Stimulated activated CD4-positive, alpha-beta T cell treated with anti-CD3 and anti-CD28 coated beads, Interleukin-1b, Interleukin-23, amount 100 ng/mL, for 48 hours (primary cell): ENCODE measurements around the gene MX2.
A peak's percentile ranks its signal among the peaks of the same experiment; 100 is the strongest.
"Not testable (repeated sequence)": the region's sequence is repeated elsewhere in the genome, so short reads cannot be mapped to it uniquely, and the experiment has no call there.

Source experiments
- DNase-seq: peaks from one replicate; pipeline ENCODE4 v3.0.0-alpha.2; 2020

MX2 gene

GRCh38 chr21:41361786-41362604, at the start of gene MX2:
Gene MX2, plus strand, starts transcription at chr21:41362027. Its CDS starts 14,880 bp downstream, at chr21:41376907.
- peak; percentile 76 for DNase-seq

DNA sequence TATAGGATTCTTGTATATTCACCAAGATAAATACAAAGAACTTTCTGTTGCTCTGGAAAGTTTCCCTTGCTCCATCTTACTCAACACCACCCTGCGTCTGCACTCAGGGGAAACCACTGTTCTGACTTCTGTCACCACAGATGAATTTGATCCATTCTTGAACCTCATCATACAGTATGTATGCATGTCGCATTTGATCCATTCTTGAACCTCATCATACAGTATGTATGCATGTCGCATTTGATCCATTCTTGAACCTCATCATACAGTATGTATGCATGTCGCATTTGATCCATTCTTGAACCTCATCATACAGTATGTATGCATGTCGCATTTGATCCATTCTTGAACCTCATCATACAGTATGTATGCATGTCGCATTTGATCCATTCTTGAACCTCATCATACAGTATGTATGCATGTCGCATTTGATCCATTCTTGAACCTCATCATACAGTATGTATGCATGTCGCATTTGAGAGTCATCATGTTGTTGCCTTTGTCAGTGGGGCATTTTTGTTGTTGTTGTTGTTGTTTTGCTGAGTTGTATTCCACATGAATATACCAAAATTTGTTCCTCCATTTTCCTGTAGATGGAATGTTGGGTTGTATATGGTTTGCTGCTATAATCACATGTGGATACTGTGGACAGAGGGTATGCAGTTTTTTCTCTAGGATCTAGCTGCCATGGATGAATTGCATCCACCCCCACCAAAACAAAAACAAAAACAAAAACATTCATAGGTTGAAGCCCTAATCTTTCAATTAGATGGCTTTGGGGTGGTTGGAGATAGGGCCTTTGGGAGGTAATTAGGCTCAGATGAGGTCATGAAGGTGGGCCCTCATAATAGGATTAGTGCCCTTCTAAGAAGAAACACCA, 48.3 kb upstream of the MX2 start:
- not testable (repeated sequence) for DNase-seq

GRCh38 chr21:41315726-41316125, 46.1 kb upstream of the MX2 start:
- no peak for DNase-seq

DNA sequence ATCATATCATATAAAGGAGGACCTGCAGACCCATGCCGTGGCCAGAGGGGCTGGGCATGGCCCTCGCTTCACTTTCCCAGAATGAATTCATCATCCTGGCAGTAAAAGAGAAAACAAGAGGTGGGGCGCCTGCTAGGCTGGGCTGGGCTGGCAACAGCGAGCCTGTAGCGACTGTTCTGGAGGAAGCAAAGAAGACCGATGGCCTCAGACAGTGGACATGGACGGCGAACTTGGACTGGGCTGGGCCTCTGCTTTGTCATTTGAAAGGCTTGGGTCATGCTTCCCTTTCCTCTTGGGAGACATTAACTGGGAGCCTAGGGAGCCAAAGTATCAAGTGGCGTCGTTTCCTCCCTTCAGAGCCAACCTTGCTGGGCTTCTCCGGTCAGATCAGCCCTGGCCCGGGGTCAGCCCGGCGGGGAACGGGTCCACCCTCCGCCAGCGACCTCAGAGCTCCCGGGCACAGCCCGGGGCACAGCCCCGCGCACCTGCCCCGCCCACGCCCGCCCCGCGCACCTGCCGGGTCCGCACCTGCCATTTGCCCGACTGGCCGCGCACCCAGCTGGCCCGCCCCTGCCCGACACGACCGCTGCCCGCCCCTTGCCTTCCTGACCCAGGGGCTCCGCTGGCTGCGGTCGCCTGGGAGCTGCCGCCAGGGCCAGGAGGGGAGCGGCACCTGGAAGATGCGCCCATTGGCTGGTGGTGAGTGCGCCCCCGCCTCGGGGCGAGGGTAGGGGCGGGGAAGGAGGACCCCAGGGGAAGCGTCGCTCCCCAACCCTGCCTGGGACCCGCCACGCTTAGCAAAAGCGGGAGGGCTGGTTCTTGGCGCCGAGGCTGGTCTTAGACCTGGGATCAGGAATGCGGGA, 45.4 kb upstream of the MX2 start, which contains the start of gene FAM3B:
TSS of gene FAM3B (plus strand) at position 602 of the 863 bp plus-strand sequence. CDS start at position 681, 79 bp downstream.
- DNase-seq: no peak

GRCh38 chr21:41317063-41317392, 44.8 kb upstream of the MX2 start:
- no peak for DNase-seq

GRCh38 chr21:41317458-41317857, 44.4 kb upstream of the MX2 start:
- no peak for DNase-seq

DNA sequence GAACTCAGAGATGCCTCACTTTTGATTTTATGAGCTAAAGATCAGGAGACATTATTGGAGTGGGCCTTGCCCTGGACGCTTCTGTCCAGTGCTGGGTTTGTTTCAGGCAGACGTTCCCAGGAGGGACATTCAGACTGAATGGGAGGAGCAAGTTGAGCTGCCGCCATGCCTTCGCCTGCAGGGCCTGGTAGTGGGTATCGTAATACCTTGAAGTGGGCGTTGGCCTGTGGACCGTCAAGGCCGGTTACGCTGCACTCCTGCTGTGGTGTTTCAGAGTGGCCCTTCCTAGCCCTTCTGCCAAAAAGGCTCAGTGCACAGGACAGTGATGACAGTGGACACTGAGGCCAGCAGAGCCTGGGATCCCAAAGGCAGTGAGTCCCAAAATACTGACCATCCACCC, 43.6 kb upstream of the MX2 start:
- DNase-seq: no peak

- no peak for DNase-seq
These were observed 42.6 kb upstream of the MX2 start for GRCh38 chr21:41319273-41319672.

DNA sequence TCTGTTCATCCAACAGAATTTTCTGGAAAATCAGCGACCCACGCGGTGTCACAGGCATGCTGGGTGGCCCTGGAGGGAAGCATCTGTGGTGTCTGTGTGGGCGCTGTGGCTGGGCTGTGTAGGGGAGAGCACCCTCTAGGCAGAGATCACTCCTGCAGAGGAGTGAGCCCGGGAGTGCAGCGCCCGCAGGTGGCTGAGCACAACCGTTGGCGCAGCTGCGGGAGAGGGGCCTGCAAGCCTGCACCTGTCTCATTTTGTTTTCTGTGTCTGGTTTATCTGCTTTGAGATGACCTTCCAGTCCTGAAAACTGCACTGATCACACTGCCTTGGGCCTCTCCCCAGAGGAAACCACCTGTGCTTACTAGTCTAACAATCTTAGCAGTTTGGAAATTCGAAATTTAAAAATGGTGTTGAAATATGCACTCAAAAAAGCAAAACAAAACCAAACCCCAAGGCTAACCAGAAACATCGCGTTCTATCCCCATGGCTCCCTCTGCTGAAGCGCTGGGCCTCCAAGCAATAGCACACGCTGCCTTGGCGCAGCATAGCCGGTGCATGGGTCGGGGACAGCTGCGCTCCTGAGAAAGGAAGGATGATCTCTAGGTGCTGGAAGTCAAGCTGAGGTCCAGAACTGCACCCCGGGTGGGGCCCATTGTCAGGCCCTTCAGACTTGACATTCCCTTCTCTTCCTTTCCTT, 40.5 kb upstream of the MX2 start:
- peak; percentile 8 for DNase-seq

GRCh38 chr21:41321908-41322495, 39.8 kb upstream of the MX2 start:
- DNase-seq: no peak

DNA sequence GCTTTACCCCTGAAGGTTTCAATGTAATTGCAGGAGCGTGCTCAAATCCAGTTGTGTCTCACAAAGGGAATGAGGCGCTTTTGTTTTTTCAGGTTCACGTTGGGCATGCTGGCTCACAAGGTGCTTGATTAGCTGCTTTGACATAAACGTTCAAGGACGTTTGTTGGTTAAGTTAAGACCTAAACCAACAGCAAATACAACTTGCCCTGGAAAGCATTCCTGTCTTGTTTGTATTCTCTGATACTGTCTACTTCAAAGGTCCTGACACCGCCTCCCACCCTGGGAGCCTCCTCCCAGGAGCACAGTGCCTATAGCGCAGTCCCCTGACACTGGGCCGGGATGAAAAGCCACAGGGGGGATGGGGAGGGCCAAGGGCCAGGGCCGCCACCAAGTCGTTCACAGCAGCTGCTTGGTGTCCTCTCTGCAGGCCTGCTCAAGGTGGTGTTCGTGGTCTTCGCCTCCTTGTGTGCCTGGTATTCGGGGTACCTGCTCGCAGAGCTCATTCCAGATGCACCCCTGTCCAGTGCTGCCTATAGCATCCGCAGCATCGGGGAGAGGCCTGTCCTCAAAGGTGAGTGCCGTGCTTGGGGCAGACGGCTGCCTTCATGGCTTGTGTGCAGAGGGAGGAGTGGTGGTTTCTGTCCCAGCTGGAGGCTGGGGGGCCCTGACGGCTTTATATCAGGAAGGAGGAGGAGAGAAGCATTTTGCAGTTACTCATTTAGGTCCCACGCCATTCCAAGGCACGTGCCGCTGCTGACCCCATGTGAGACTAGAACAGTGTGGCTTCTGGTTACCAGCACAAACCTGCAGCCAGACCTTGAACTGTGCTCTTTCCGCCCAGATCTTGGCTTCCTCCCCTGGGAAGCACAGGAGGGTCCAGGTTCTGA, 39.1 kb upstream of the MX2 start:
- DNase-seq: no peak

GRCh38 chr21:41325138-41325912, 36.5 kb upstream of the MX2 start:
- no peak for DNase-seq

DNA sequence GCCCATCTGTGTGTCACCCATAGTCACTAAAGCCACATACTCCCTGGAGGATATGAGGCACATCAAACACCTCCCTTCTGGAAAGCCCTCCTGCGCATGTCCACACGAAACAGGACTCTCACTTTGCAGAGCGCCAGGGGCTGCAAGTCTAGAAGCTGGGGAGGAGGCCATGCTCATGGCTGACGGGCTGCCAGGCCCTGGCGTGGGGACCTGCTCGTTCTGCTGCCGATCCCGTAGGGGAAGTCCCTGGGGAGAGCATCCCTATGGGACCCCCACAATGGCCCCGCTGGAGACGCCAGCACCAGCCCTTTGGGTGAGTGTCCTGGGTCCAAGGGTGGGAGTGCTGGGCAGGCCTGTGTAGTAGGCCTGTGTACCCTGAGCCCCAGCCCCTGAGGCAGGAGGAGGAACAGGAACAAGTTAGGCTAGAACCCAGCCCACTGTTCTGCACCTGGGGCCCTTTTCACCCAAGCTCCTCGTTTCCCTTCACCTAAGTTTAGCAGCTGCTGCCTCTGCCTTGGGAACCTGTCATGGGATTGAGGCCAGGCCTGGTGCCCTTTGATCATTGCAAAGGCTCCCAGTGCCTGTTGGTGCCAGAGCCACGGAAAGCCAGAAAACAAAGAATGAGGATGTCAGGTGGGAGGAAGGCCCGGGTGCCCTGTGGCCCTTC, 35.3 kb upstream of the MX2 start:
- DNase-seq: no peak

- no peak for DNase-seq
These were observed 34.1 kb upstream of the MX2 start for GRCh38 chr21:41327753-41328152.

GRCh38 chr21:41328660-41329607, 32.9 kb upstream of the MX2 start:
- no peak for DNase-seq

GRCh38 chr21:41333752-41334151, 28.1 kb upstream of the MX2 start:
- no peak for DNase-seq

DNA sequence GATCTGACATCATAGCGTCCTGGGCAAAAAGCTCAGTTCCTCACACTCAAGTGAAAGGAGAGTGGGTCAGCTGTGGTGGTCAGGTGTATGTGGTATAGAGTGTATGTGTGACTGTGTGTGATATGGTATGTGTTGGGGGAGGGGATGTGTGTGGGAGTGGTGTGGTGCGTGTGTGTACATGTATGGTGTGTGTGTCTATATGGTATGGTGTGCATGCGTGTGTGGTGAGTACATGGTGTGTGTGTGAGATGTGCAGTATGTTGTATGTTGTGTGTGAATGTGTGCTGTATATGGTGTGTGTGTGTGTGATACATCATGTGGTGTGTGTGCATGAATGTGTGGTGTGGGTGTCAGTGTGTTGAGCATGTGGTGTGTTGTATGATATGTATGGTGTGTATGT, 24.3 kb upstream of the MX2 start:
- DNase-seq: no peak

GRCh38 chr21:41338455-41338854, 23.4 kb upstream of the MX2 start:
- no peak for DNase-seq
